GM12878 (cell line): ENCODE results near the gene TNKS2. TPM values are rescaled to one million over a fixed set of nuclear protein-coding genes. Genes with fewer than 3 reads are reported as not detected.
A peak's percentile ranks its signal among the peaks of the same experiment; 100 is the strongest.

Experiments
- ATAC-seq: fragments of 200-7000 bp; cut with Tn5 transposase; 3 replicates; pipeline ENCODE4 v1.9.1; 2020; ENCODE audit warnings: mild to moderate bottlenecking, moderate library complexity
- BruUV-seq: library from RNA; stranded (reverse); fragments of 400-500 nt; replicated peaks from 2 replicates; lab custom pipeline; 2021; lab: Mats Ljungman, UMichigan
- CTCF ChIA-PET: fragments of 300-600 bp; sonication (Branson Sonifier 250); formaldehyde crosslinking; extraction: SDS; loops from one replicate; lab custom pipeline; 2021; ENCODE audit warnings: inconsistent platforms; lab: Yijun Ruan, JAX
- POLR2A ChIA-PET: fragments of 350-600 bp; formaldehyde crosslinking; extraction: SDS; loops from one replicate; lab custom pipeline; 2021; ENCODE audit warnings: inconsistent platforms; lab: Charles Lee
- RAD21 ChIA-PET: fragments of 300-600 bp; sonication (Branson Sonifier 250); formaldehyde crosslinking; loops from one replicate; lab custom pipeline; 2023; ENCODE audit warnings: antibody characterized with exemption; ENCODE audit not compliant: unreplicated experiment; lab: Charles Lee
- SMC1A ChIA-PET: fragments of 300-600 bp; sonication (Branson Sonifier 250); formaldehyde crosslinking; loops from one replicate; lab custom pipeline; 2023; ENCODE audit not compliant: unreplicated experiment, uncharacterized antibody; lab: Charles Lee
- DNase-seq: peaks from one replicate; pipeline ENCODE4 v3.0.0-alpha.2; 2011; ENCODE audit warnings: low read depth, low spot score
- FAIRE-seq: peaks from 3 replicates; lab custom pipeline; 2011; peaks lifted over from hg19 to GRCh38; lab: Jason Lieb, UNC
- H2AFZ ChIP-seq: 2 replicates; pipeline ENCODE4 v1.6.0; 2011; ENCODE audit warnings: low read depth, low read length, control low read depth; ENCODE audit not compliant: control insufficient read depth
- H3K27ac ChIP-seq: 2 replicates; pipeline ENCODE4 v1.5.1; 2011; ENCODE audit warnings: control low read depth; ENCODE audit not compliant: control insufficient read depth, insufficient read depth
- H3K27me3 ChIP-seq, 2 experiments: replicated peaks in 1 of 2; 2 replicates each; pipeline versions ENCODE4 v1.6.0 to v1.6.1; 2011; ENCODE audit warnings: low read length in 1 of 2; ENCODE audit not compliant: control insufficient read depth in 2 of 2, insufficient read depth in 2 of 2
- H3K36me3 ChIP-seq, 2 experiments: 2 replicates each; pipeline ENCODE4 v1.5.1; 2011; ENCODE audit warnings: low read length in 1 of 2; ENCODE audit not compliant: control insufficient read depth in 2 of 2, insufficient read depth in 2 of 2
- H3K4me1 ChIP-seq: 2 replicates; pipeline ENCODE4 v1.6.1; 2011; ENCODE audit warnings: mild to moderate bottlenecking, low read length, moderate library complexity, mixed read lengths; ENCODE audit not compliant: control insufficient read depth, insufficient read depth
- H3K4me2 ChIP-seq: 2 replicates; pipeline ENCODE4 v1.6.0; 2011; ENCODE audit warnings: control low read depth; ENCODE audit not compliant: control insufficient read depth, insufficient read depth
- H3K4me3 ChIP-seq: fragments of 200-600 bp; sonication (generic); 2 replicates; pipeline ENCODE4 v1.5.1; 2016
- H3K79me2 ChIP-seq: 2 replicates; pipeline ENCODE4 v1.6.0; 2011; ENCODE audit warnings: low read length; ENCODE audit not compliant: control insufficient read depth, insufficient read depth
- H3K9ac ChIP-seq: 2 replicates; pipeline ENCODE4 v1.8.0; 2011; ENCODE audit warnings: low read length, control low read depth, mixed read lengths; ENCODE audit not compliant: control insufficient read depth, insufficient read depth
- H3K9me3 ChIP-seq: replicated peaks from 3 replicates; pipeline ENCODE4 v1.5.1; 2011; ENCODE audit warnings: mild to moderate bottlenecking, low read length; ENCODE audit not compliant: control insufficient read depth, insufficient read depth
- H4K20me1 ChIP-seq: 2 replicates; pipeline ENCODE4 v1.6.0; 2011; ENCODE audit not compliant: control insufficient read depth, insufficient read depth
- CBX3 ChIP-seq: fragments of 200-600 bp; sonication (generic); IDR thresholded peaks from 2 replicates; pipeline ENCODE4 v1.6.1; 2016; ENCODE audit warnings: low read depth, borderline replicate concordance
- CEBPB ChIP-seq, 2 experiments: fragments of 150-350 bp in 1 of 2; IDR thresholded peaks; 2 replicates each; pipeline ENCODE4 v1.6.1; 2012 to 2014; ENCODE audit warnings: low read depth in 2 of 2, low read length in 2 of 2, borderline replicate concordance in 1 of 2, inconsistent platforms in 1 of 2
- EGR1 ChIP-seq, 2 experiments: IDR thresholded peaks; 1 replicate in 1 of 2; 2 replicates in 1 of 2; pipeline ENCODE4 v1.6.1; 2011 to 2012; ENCODE audit warnings: low read depth in 2 of 2, low read length in 2 of 2, borderline replicate concordance in 1 of 2, mild to moderate bottlenecking in 1 of 2, moderate library complexity in 1 of 2
- HDGF ChIP-seq: fragments of 450-650 bp; IDR thresholded peaks from 2 replicates; pipeline ENCODE4 v1.6.1; 2016; ENCODE audit warnings: antibody characterized with exemption
- NFIC ChIP-seq: IDR thresholded peaks from 2 replicates; pipeline ENCODE4 v1.6.1; 2012; ENCODE audit warnings: low read depth, mild to moderate bottlenecking, inconsistent platforms, low read length, moderate library complexity
- RCOR1 ChIP-seq: conservative IDR thresholded peaks from 2 replicates; pipeline ENCODE4 v1.6.1; 2012; ENCODE audit warnings: low read depth, low read length, improper control_type of control experiment
- RFX5 ChIP-seq: IDR thresholded peaks from 2 replicates; pipeline ENCODE4 v1.6.1; 2011; ENCODE audit warnings: low read depth, low read length, improper control_type of control experiment
- SRF ChIP-seq, 2 experiments: IDR thresholded peaks; 2 replicates each; pipeline ENCODE4 v1.6.1; 2011; ENCODE audit warnings: low read depth in 2 of 2, low read length in 2 of 2, mild to moderate bottlenecking in 1 of 2, moderate library complexity in 1 of 2
- TBL1XR1 ChIP-seq: IDR thresholded peaks from 2 replicates; pipeline ENCODE4 v1.6.1; 2012; ENCODE audit warnings: low read depth, low read length, improper control_type of control experiment
- ZNF207 ChIP-seq: fragments of 450-650 bp; IDR thresholded peaks from 2 replicates; pipeline ENCODE4 v1.6.1; 2014; ENCODE audit warnings: antibody characterized with exemption, mild to moderate bottlenecking, borderline replicate concordance
- WGBS: methylation state at CpG from one replicate; pipeline ENCODE4 v1.1.6; 2016; ENCODE audit warnings: low lambda C conversion rate; ENCODE audit not compliant: insufficient replicate concordance, insufficient coverage; ENCODE audit errors: missing lambda C conversion rate; 5-methylcytosine and 5-hydroxymethylcytosine counted together
- in situ Hi-C: fragments of 300-500 bp; cut with MboI; formaldehyde crosslinking; loops from 9 replicates; pipeline ENCODE4 v1.14.3; 2018; ENCODE audit warnings: mixed read lengths
- intact Hi-C: fragments of 100-400 bp; cut with micrococcal nuclease; formaldehyde crosslinking; loops from one replicate; pipeline ENCODE4 v1.14.2; 2022; ENCODE audit not compliant: unreplicated experiment
- polyA plus RNA-seq, 11 experiments: library from polyadenylated mRNA; depleted of rRNA in 4 of 11; unstranded in 6 of 11; stranded (reverse) in 5 of 11; fragments of >200 nt; fragmentation: Nextera tagmentation in 4 of 11; fragmentation: Illumina TruSeq in 1 of 11; extraction: Ambion mirVana in 4 of 11; extraction: Trizol in 1 of 11; gene quantifications; 1 replicate in 1 of 11; 2 replicates in 10 of 11; pipeline versions ENCODE4 v1.2.1 to v1.2.3, GENCODE V29; 2011 to 2016; ENCODE audit warnings: inconsistent platforms in 2 of 11, missing spikeins in 2 of 11, low read depth in 1 of 11
- total RNA-seq, 4 experiments: library from RNA; depleted of rRNA in 3 of 4; stranded (reverse); fragments of >200 nt in 3 of 4; fragmentation: Illumina TruSeq in 1 of 4; extraction: Trizol in 1 of 4; gene quantifications; 2 replicates each; pipeline versions ENCODE4 v1.2.1 to v1.2.3, GENCODE V29; 2013 to 2021
- TF ChIP-seq, protein P1 (sequence below): fragments of 450-650 bp; IDR thresholded peaks from 2 replicates; pipeline ENCODE4 v1.6.1; 2017; ENCODE audit warnings: antibody characterized with exemption, mild to moderate bottlenecking, moderate library complexity
- TF ChIP-seq, protein P2 (sequence below): fragments of 450-650 bp; IDR thresholded peaks from 2 replicates; pipeline ENCODE4 v1.6.1; 2017; ENCODE audit warnings: mild to moderate bottlenecking, moderate library complexity
- TF ChIP-seq, protein P3 (sequence below): fragments of 150-350 bp; IDR thresholded peaks from 2 replicates; pipeline ENCODE4 v1.6.1; 2014; ENCODE audit warnings: mild to moderate bottlenecking, low read depth, low read length

TNKS2 gene
- total and polyA plus RNA-seq, 10 of the 15 experiments (the other 5 are each of a cell fraction or from before 2014, with no cell fraction given), result 2.9 to 24.2 (median 6.9) TPM

DNA sequence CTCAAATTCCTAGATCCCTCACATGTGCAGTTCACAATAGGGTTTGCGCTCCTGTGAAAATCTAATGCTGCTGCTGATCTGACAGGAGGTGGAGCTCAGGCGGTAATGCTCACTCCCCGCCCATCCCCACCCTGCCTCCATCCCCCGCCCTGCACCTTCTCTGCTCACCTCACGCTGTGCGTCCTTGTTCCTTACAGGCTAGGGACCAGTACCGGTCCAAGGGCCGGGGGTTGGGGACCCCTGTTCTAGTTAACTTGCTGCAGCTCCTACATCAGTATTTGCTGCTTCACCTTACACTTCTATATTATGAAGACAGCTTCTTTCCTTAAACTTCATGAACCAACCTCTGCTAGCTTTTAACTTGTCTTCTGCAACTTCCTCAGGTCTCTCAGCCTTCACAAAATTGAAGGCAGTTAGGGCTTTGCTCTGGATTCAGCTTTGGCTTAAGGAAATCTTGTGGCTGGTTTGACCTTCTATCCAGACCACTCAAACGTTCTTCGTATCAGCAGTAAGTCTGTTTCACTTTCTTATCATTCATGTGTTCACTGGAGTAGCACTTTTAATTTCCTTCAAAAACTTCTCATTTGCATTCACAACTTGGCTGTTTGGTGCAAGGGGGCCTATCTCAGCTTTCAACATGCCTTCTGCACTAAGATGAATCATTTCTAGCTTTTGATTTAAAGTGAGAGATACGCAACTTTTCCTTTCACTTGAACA is 1.7 kb upstream of the TNKS2 start:
- WGBS, result 0% methylated on average over 10 of the region's 11 CpGs
- H3K4me2 ChIP-seq, result peak overlapping the region; percentile 98
- peaks cover 9% of the 10 kb centered on the region; the same call in 1 of the 2 replicates for H3K4me1 ChIP-seq
- in situ Hi-C loops (no loop called here), intact Hi-C loops (loop anchor here (5.0 kb wide), 2 partner anchors 131 to 804 kb away; no protein-coding TSS in a partner anchor)
- no peaks in the 10 kb centered on the region for H4K20me1 ChIP-seq
- no peaks in the 10 kb centered on the region; a peak in 1 of 4 replicates for H3K27me3 ChIP-seq
- ChIA-PET RAD21 (interaction anchor here (1.3 to 1.6 kb wide), 4 partner anchors 9 to 177 kb away, joined by 5 to 7 read pairs (median 6); partner anchors contain the start of gene BTAF1), CTCF (interaction anchor here (0.8 to 1.6 kb wide), 4 partner anchors 21 to 117 kb away, joined by 3 to 11 read pairs (median 4); no protein-coding TSS in a partner anchor), SMC1A (interaction anchor here (0.8 to 1.5 kb wide), 8 partner anchors 9 to 292 kb away, joined by 3 to 4 read pairs (median 3); no protein-coding TSS in a partner anchor), POLR2A (interaction anchor here (0.9 to 1.1 kb wide), 2 partner anchors 127 to 387 kb away, joined by 3 read pairs; partner anchors contain the start of gene BTAF1)
- H3K9me3 ChIP-seq, result no peaks in the 10 kb centered on the region
- peaks cover 27% of the 10 kb centered on the region for H3K79me2 ChIP-seq
- peak overlapping the region; percentile 13; the same call in 1 of the 2 replicates for H3K9ac ChIP-seq
- peak; percentile 64 for DNase-seq
- H3K36me3 ChIP-seq, result no peaks in the 10 kb centered on the region
- BruUV-seq, result no TSS peak
- FAIRE-seq, result peak; percentile 80
- H3K27ac ChIP-seq, result peak overlapping the region; percentile 45
- H2AFZ ChIP-seq, result peak overlapping the region; percentile 64
- peak; percentile 56 for ATAC-seq
- peak overlapping the region; percentile 84; the same call in 1 of the 2 replicates for H3K4me3 ChIP-seq
- TF ChIP-seq ZNF207, result no peak
- TF ChIP-seq CEBPB (IDR thresholded peaks at IDR 0.05; ENCODE audit: borderline replicate concordance in 1 of 2, low read depth in 2 of 2, low read length in 2 of 2), result 0 out of 4 replicates have a peak, but pooled peaks of 1 of the 2 experiments have one; percentile 45
- TF ChIP-seq SRF (IDR thresholded peaks at IDR 0.05; ENCODE audit: low read depth in 2 of 2, low read length in 2 of 2), result no peak
- TF ChIP-seq TBL1XR1, result no peak
- TF ChIP-seq HDGF, result no peak
- peak; percentile 55; the same call in 1 of the 2 replicates for TF ChIP-seq NFIC
- TF ChIP-seq, protein P1, sequence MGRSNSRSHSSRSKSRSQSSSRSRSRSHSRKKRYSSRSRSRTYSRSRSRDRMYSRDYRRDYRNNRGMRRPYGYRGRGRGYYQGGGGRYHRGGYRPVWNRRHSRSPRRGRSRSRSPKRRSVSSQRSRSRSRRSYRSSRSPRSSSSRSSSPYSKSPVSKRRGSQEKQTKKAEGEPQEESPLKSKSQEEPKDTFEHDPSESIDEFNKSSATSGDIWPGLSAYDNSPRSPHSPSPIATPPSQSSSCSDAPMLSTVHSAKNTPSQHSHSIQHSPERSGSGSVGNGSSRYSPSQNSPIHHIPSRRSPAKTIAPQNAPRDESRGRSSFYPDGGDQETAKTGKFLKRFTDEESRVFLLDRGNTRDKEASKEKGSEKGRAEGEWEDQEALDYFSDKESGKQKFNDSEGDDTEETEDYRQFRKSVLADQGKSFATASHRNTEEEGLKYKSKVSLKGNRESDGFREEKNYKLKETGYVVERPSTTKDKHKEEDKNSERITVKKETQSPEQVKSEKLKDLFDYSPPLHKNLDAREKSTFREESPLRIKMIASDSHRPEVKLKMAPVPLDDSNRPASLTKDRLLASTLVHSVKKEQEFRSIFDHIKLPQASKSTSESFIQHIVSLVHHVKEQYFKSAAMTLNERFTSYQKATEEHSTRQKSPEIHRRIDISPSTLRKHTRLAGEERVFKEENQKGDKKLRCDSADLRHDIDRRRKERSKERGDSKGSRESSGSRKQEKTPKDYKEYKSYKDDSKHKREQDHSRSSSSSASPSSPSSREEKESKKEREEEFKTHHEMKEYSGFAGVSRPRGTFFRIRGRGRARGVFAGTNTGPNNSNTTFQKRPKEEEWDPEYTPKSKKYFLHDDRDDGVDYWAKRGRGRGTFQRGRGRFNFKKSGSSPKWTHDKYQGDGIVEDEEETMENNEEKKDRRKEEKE, result no peak
- no peak for TF ChIP-seq CBX3
- no peak for TF ChIP-seq RCOR1
- TF ChIP-seq EGR1 (IDR thresholded peaks at IDR 0.05; ENCODE audit: borderline replicate concordance in 1 of 2, low read depth in 2 of 2, low read length in 2 of 2), result no peak
- no peak for TF ChIP-seq RFX5
- TF ChIP-seq, protein P2, sequence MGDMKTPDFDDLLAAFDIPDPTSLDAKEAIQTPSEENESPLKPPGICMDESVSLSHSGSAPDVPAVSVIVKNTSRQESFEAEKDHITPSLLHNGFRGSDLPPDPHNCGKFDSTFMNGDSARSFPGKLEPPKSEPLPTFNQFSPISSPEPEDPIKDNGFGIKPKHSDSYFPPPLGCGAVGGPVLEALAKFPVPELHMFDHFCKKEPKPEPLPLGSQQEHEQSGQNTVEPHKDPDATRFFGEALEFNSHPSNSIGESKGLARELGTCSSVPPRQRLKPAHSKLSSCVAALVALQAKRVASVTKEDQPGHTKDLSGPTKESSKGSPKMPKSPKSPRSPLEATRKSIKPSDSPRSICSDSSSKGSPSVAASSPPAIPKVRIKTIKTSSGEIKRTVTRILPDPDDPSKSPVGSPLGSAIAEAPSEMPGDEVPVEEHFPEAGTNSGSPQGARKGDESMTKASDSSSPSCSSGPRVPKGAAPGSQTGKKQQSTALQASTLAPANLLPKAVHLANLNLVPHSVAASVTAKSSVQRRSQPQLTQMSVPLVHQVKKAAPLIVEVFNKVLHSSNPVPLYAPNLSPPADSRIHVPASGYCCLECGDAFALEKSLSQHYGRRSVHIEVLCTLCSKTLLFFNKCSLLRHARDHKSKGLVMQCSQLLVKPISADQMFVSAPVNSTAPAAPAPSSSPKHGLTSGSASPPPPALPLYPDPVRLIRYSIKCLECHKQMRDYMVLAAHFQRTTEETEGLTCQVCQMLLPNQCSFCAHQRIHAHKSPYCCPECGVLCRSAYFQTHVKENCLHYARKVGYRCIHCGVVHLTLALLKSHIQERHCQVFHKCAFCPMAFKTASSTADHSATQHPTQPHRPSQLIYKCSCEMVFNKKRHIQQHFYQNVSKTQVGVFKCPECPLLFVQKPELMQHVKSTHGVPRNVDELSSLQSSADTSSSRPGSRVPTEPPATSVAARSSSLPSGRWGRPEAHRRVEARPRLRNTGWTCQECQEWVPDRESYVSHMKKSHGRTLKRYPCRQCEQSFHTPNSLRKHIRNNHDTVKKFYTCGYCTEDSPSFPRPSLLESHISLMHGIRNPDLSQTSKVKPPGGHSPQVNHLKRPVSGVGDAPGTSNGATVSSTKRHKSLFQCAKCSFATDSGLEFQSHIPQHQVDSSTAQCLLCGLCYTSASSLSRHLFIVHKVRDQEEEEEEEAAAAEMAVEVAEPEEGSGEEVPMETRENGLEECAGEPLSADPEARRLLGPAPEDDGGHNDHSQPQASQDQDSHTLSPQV, result no peak
- TF ChIP-seq, protein P3, sequence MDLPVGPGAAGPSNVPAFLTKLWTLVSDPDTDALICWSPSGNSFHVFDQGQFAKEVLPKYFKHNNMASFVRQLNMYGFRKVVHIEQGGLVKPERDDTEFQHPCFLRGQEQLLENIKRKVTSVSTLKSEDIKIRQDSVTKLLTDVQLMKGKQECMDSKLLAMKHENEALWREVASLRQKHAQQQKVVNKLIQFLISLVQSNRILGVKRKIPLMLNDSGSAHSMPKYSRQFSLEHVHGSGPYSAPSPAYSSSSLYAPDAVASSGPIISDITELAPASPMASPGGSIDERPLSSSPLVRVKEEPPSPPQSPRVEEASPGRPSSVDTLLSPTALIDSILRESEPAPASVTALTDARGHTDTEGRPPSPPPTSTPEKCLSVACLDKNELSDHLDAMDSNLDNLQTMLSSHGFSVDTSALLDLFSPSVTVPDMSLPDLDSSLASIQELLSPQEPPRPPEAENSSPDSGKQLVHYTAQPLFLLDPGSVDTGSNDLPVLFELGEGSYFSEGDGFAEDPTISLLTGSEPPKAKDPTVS, result no peak
